Mucosa of gallbladder (tissue), 1 donor: Measurements from ENCODE around the gene HADHB. TPM values are rescaled to one million over a fixed set of nuclear protein-coding genes. Genes with fewer than 3 reads are reported as not detected.
"Not testable (repeated sequence)": the region's sequence is repeated elsewhere in the genome, so short reads cannot be mapped to it uniquely, and the experiment has no call there.

Source experiments
- DNase-seq: peaks from one replicate; pipeline ENCODE4 v3.0.0-alpha.2; 2020; ENCODE audit warnings: low spot score
- total RNA-seq: library from RNA; stranded (reverse); gene quantifications from one replicate; pipeline ENCODE4 v1.2.1, GENCODE V29; 2021
- donor health status: DM: no; HTN: no; CAD: no.

Gene HADHB
- total RNA-seq, 1 donor from 2014 or later: 135 TPM

- not testable (repeated sequence) for DNase-seq
These were observed 84.3 kb downstream of the HADHB start for GRCh38 chr2:26329083-26329482.

DNA sequence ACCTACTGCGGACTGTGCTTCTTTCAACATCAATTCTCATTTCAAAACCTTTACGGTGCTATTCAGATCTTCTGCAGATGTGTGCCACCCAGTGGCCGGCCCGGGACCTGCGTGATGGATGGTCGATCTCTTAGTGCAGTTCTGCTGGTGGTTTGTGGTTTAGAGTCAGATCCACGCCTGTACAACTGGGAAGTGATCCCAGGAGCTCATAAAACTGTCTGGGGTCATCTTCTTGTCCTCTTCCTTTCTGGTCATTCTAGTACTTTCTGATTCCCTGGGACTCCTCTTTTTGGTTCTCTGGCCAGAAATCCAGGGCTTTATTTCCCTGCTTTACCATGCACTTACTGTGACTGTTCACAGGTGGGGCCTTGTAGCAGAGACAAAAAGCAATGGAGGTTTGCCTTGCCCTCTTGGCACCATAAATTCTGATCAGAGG, 85.4 kb downstream of the HADHB start:
- peak; percentile 89 for DNase-seq

- no peak for DNase-seq
These were observed 85.9 kb downstream of the HADHB start for GRCh38 chr2:26330604-26331003.

DNA sequence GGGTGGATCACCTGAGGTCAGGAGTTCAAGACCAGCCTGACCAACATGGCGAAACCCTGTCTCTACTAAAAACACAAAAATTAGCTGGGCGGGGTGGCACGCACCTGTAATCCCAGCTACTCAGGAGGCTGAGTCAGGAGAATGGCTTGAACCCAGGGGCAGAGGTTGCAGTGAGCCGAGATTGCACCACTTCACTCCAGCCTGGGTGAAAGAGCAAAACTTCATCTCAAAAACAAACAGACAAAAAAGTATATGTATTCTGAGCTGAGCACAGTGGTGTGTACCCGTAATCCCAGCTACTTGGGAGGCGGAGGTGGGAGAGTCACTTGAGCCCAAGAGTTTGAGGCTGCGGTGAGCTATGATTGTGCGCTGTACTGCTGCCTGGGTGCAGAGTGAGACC, 86.6 kb downstream of the HADHB start:
- DNase-seq: not testable (repeated sequence)

GRCh38 chr2:26333293-26333692, 88.6 kb downstream of the HADHB start:
- DNase-seq: no peak

GRCh38 chr2:26335231-26335630, 90.5 kb downstream of the HADHB start:
- no peak for DNase-seq

DNA sequence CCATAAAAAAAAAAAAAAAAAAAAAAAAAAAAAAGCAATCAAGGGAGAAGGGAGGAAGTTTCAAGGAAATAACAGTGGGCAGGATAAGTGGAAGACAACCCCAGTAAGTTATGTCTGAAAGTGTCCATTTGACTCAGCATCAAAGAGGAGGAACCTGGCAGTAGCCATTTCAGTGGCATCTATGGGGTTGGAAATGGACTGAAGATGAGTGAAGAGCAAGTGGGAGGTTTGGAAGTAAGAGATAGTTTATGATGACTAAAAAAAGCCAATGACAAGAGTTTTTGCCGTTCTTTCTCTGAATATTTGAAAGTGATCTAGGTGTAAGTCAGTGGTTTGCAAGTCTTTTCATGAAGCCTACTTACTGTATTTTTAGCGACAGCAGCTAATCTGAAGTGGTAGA, 92.0 kb downstream of the HADHB start:
- no peak for DNase-seq

- no peak for DNase-seq
These were observed 92.6 kb downstream of the HADHB start for GRCh38 chr2:26337298-26337697.

Other genes starting within 250 kb of the HADHB start
- 173 TPM for gene RAB10, start 210.9 kb upstream of the HADHB start, total RNA-seq
- 4.9 TPM for gene GAREM2, start 71.9 kb upstream of the HADHB start, total RNA-seq
- gene HADHA, start 307 bp upstream of the HADHB start, total RNA-seq: 134 TPM
- gene SELENOI, start 101.2 kb downstream of the HADHB start, total RNA-seq: 30.9 TPM
- gene ADGRF3, start 101.8 kb downstream of the HADHB start, total RNA-seq: 0.35 TPM
- gene DRC1, start 157.0 kb downstream of the HADHB start, total RNA-seq: 0.40 TPM
- 0.09 TPM for gene OTOF, start 233.2 kb downstream of the HADHB start, total RNA-seq